Keratinocyte (primary cell): ENCODE measurements around the gene RHOA. TPM values are rescaled to one million over a fixed set of nuclear protein-coding genes. Genes with fewer than 3 reads are reported as not detected.

Source experiments
- DNase-seq: peaks from one replicate; pipeline ENCODE4 v3.0.0-alpha.2; 2011; ENCODE audit warnings: low read depth, missing footprints, low spot score
- FAIRE-seq: peaks from 2 replicates; lab custom pipeline; 2011; peaks lifted over from hg19 to GRCh38; lab: Jason Lieb, UNC
- H2AFZ ChIP-seq: 2 replicates; pipeline ENCODE4 v1.6.0; 2012; ENCODE audit warnings: low read length, control low read depth, inconsistent platforms; ENCODE audit not compliant: control insufficient read depth
- H3K27ac ChIP-seq: 2 replicates; pipeline ENCODE4 v1.5.1; 2011; ENCODE audit warnings: low read length; ENCODE audit not compliant: control insufficient read depth, insufficient read depth
- H3K27me3 ChIP-seq: 3 replicates; pipeline ENCODE4 v1.6.0; 2011; ENCODE audit warnings: low read length; ENCODE audit not compliant: control insufficient read depth, insufficient read depth; ENCODE audit errors: extremely low read depth
- H3K36me3 ChIP-seq, 2 experiments: 2 replicates in 1 of 2; 3 replicates in 1 of 2; pipeline ENCODE4 v1.5.1; 2011; ENCODE audit warnings: low read length in 2 of 2, mild to moderate bottlenecking in 1 of 2; ENCODE audit not compliant: control insufficient read depth in 2 of 2, insufficient read depth in 2 of 2; ENCODE audit errors: extremely low read depth in 1 of 2
- H3K4me1 ChIP-seq: 3 replicates; pipeline ENCODE4 v1.5.1; 2011; ENCODE audit warnings: low read length; ENCODE audit not compliant: control insufficient read depth, insufficient read depth; ENCODE audit errors: extremely low read depth
- H3K4me2 ChIP-seq: 3 replicates; pipeline ENCODE4 v1.6.0; 2011; ENCODE audit warnings: low read depth, low read length; ENCODE audit not compliant: control insufficient read depth, insufficient read depth; ENCODE audit errors: extremely low read depth
- H3K4me3 ChIP-seq, 3 experiments: fragments of 200-600 bp in 1 of 3; sonication (generic) in 1 of 3; 2 replicates in 2 of 3; 3 replicates in 1 of 3; pipeline ENCODE4 v1.5.1; 2011 to 2016; ENCODE audit warnings: low read length in 3 of 3, mild to moderate bottlenecking in 3 of 3, control low read depth in 2 of 3, inconsistent platforms in 1 of 3, low read depth in 1 of 3, mixed read lengths in 1 of 3, mixed run types in 1 of 3, moderate library complexity in 1 of 3; ENCODE audit not compliant: control insufficient read depth in 2 of 3, insufficient read depth in 2 of 3; ENCODE audit errors: extremely low read depth in 1 of 3
- H3K79me2 ChIP-seq: 2 replicates; pipeline ENCODE4 v1.6.0; 2012; ENCODE audit warnings: low read length; ENCODE audit not compliant: control insufficient read depth, insufficient read depth
- H3K9ac ChIP-seq: 3 replicates; pipeline ENCODE4 v1.6.0; 2011; ENCODE audit warnings: low read length; ENCODE audit not compliant: control insufficient read depth, insufficient read depth; ENCODE audit errors: extremely low read depth
- H3K9me1 ChIP-seq: 3 replicates; pipeline ENCODE4 v1.6.0; 2011; ENCODE audit warnings: low read length; ENCODE audit not compliant: control insufficient read depth, insufficient read depth; ENCODE audit errors: extremely low read depth
- H3K9me3 ChIP-seq: 2 replicates; pipeline ENCODE4 v1.5.1; 2012; ENCODE audit warnings: low read depth, low read length; ENCODE audit not compliant: control insufficient read depth
- H4K20me1 ChIP-seq: 3 replicates; pipeline ENCODE4 v1.6.0; 2011; ENCODE audit warnings: low read length; ENCODE audit not compliant: control insufficient read depth, insufficient read depth; ENCODE audit errors: extremely low read depth
- EZH2 ChIP-seq: IDR thresholded peaks from one replicate; pipeline ENCODE4 v1.6.1; 2012; ENCODE audit warnings: inconsistent platforms, mild to moderate bottlenecking, low read length, moderate library complexity
- dilution Hi-C: fragments of 300-500 bp; cut with MboI; formaldehyde crosslinking; loops from one replicate; pipeline ENCODE4 v1.7.0; 2020; ENCODE audit warnings: low sequenced_read_pairs; ENCODE audit not compliant: extremely low pct_ligation_motif_present
- polyA plus RNA-seq, 5 experiments: library from polyadenylated mRNA; depleted of rRNA in 3 of 5; stranded (reverse) in 3 of 5; stranded (forward) in 1 of 5; unstranded in 1 of 5; fragments of >200 nt; gene quantifications; 1 replicate in 1 of 5; 2 replicates in 3 of 5; 3 replicates in 1 of 5; pipeline versions ENCODE4 v1.2.1 to v1.2.3, GENCODE V29; 2011 to 2012; ENCODE audit warnings: missing spikeins in 2 of 5, low read depth in 1 of 5, low replicate concordance in 1 of 5
- TF ChIP-seq, protein P1 (sequence below), 3 experiments: IDR thresholded peaks in 1 of 3; conservative IDR thresholded peaks in 1 of 3; optimal IDR thresholded peaks in 1 of 3; 2 replicates in 2 of 3; 3 replicates in 1 of 3; pipeline versions ENCODE3 to v1.5.1; 2011; ENCODE audit warnings: low read length in 3 of 3, mild to moderate bottlenecking in 3 of 3, moderate library complexity in 2 of 3, control low read depth in 1 of 3, inconsistent platforms in 1 of 3; ENCODE audit not compliant: insufficient read depth in 2 of 3; ENCODE audit errors: extremely low read depth in 1 of 3

RHOA gene
- polyA plus RNA-seq, 1 donor (not counting 4 experiments of a cell fraction or from before 2014, with no cell fraction given): 332 TPM

DNA sequence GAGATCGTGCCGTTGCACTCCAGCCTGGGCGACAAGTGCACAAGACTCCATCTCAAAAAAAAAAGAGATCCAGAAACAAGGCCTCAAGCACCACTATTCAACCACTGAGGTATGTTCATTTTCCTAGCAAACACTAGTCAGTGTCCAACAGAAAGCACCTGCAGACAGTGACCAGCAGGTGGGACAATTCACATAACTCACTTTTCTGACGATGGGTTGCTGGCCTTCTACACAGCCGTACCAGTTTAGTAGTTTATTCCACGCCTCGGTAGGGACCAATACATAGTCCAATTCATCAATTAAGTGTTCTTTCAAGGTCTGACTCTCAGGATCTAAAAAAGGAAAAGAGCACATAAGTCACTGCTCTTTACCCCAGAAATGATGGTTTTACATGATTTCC lies 84.3 kb downstream of the RHOA start:
- TF ChIP-seq, protein P1, sequence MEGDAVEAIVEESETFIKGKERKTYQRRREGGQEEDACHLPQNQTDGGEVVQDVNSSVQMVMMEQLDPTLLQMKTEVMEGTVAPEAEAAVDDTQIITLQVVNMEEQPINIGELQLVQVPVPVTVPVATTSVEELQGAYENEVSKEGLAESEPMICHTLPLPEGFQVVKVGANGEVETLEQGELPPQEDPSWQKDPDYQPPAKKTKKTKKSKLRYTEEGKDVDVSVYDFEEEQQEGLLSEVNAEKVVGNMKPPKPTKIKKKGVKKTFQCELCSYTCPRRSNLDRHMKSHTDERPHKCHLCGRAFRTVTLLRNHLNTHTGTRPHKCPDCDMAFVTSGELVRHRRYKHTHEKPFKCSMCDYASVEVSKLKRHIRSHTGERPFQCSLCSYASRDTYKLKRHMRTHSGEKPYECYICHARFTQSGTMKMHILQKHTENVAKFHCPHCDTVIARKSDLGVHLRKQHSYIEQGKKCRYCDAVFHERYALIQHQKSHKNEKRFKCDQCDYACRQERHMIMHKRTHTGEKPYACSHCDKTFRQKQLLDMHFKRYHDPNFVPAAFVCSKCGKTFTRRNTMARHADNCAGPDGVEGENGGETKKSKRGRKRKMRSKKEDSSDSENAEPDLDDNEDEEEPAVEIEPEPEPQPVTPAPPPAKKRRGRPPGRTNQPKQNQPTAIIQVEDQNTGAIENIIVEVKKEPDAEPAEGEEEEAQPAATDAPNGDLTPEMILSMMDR (optimal IDR thresholded peaks at IDR 0.05 in 1 of 3, IDR thresholded peaks at IDR 0.05 in 1 of 3, conservative IDR thresholded peaks at IDR 0.05 in 1 of 3; ENCODE audit: extremely low read depth in 1 of 3, insufficient read depth in 2 of 3, low read length in 3 of 3): peak; percentile 1 to 32 (median 31)
- no peak for TF ChIP-seq EZH2
- Histone ChIP-seq H3K4me2 (no peak overlapping the region), H3K27ac (no peak overlapping the region), H4K20me1 (no peaks in the 10 kb centered on the region), H3K79me2 (peaks cover 9% of the 10 kb centered on the region), H3K36me3 (peaks cover 27 to 39% of the 10 kb centered on the region in 2 experiments), H3K9ac (no peak overlapping the region), H3K27me3 (no peaks in the 10 kb centered on the region), H3K9me3 (no peaks in the 10 kb centered on the region), H3K4me3 (no peak overlapping the region), H3K4me1 (peaks cover 3% of the 10 kb centered on the region), H2AFZ (no peak overlapping the region), H3K9me1 (no peaks in the 10 kb centered on the region)
- DNase-seq: no peak
- no peak for FAIRE-seq
- dilution Hi-C loops: no loop called here

DNA sequence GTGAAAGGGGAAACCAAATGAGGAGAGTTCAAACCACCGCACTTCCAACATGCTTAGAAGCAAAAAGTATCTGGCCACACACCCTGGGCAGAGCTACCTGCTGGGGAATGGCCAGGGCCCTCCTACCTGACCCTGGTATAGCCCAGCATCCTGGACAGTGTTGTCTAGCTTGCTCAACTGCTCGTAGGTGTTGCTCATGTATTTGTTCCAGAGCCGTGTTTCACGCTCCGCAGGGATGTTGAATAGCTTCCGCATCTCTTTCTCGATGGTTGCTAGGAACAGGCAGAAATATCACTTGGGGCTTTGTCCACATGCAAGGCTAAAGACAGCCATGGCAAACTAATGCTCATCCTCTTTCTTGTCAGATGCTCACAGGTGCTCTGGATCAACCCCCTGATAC lies 87.0 kb downstream of the RHOA start:
- no peak for TF ChIP-seq EZH2
- TF ChIP-seq, protein P1 (optimal IDR thresholded peaks at IDR 0.05 in 1 of 3, IDR thresholded peaks at IDR 0.05 in 1 of 3, conservative IDR thresholded peaks at IDR 0.05 in 1 of 3; ENCODE audit: extremely low read depth in 1 of 3, insufficient read depth in 2 of 3, low read length in 3 of 3): no peak
- Histone ChIP-seq H3K4me2 (no peak overlapping the region), H4K20me1 (no peaks in the 10 kb centered on the region), H3K27ac (no peak overlapping the region), H3K9ac (no peak overlapping the region), H3K27me3 (no peaks in the 10 kb centered on the region), H3K9me1 (no peaks in the 10 kb centered on the region), H3K9me3 (no peaks in the 10 kb centered on the region), H3K79me2 (peaks cover 9% of the 10 kb centered on the region), H3K4me3 (no peak overlapping the region), H2AFZ (no peak overlapping the region), H3K36me3 (peaks cover 32 to 48% of the 10 kb centered on the region in 2 experiments), H3K4me1 (peaks cover 3% of the 10 kb centered on the region)
- no peak for FAIRE-seq
- dilution Hi-C loops: no loop called here
- DNase-seq: no peak
